ENCODE results near the gene ERMP1. TPM values are rescaled to one million over a fixed set of nuclear protein-coding genes. Genes with fewer than 3 reads are reported as not detected.

ERMP1 gene
- total and polyA plus RNA-seq, 10 of the 15 experiments (the other 5 are each of a cell fraction or from before 2014, with no cell fraction given): 2.4 to 42.1 (median 8.1) TPM

- H3K4me2 ChIP-seq (ENCODE audit: control insufficient read depth, insufficient read depth): no peak overlapping the region
- WGBS (ENCODE audit: insufficient coverage, insufficient replicate concordance, low lambda C conversion rate, missing lambda C conversion rate): 97% methylated on average over 2 of the region's 2 CpGs
- H3K27ac ChIP-seq (ENCODE audit: control insufficient read depth, insufficient read depth): no peak overlapping the region
- TF ChIP-seq, protein P1, sequence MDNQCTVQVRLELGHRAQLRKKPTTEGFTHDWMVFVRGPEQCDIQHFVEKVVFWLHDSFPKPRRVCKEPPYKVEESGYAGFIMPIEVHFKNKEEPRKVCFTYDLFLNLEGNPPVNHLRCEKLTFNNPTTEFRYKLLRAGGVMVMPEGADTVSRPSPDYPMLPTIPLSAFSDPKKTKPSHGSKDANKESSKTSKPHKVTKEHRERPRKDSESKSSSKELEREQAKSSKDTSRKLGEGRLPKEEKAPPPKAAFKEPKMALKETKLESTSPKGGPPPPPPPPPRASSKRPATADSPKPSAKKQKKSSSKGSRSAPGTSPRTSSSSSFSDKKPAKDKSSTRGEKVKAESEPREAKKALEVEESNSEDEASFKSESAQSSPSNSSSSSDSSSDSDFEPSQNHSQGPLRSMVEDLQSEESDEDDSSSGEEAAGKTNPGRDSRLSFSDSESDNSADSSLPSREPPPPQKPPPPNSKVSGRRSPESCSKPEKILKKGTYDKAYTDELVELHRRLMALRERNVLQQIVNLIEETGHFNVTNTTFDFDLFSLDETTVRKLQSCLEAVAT (IDR thresholded peaks at IDR 0.05): no peak
- TF ChIP-seq PRDM15 (CRISPR knock-in tag; IDR thresholded peaks at IDR 0.05): no peak
- no peak for TF ChIP-seq TBL1XR1 (IDR thresholded peaks at IDR 0.05; ENCODE audit: low read depth, low read length)
- TF ChIP-seq YY1 (IDR thresholded peaks at IDR 0.05; ENCODE audit: low read depth, low read length): no peak
- no peak for TF ChIP-seq RCOR1 (conservative IDR thresholded peaks at IDR 0.05; ENCODE audit: low read depth, low read length)
- TF ChIP-seq, protein P2, sequence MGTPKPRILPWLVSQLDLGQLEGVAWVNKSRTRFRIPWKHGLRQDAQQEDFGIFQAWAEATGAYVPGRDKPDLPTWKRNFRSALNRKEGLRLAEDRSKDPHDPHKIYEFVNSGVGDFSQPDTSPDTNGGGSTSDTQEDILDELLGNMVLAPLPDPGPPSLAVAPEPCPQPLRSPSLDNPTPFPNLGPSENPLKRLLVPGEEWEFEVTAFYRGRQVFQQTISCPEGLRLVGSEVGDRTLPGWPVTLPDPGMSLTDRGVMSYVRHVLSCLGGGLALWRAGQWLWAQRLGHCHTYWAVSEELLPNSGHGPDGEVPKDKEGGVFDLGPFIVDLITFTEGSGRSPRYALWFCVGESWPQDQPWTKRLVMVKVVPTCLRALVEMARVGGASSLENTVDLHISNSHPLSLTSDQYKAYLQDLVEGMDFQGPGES (IDR thresholded peaks at IDR 0.05): no peak
- TF ChIP-seq PKNOX1 (IDR thresholded peaks at IDR 0.05): no peak
- POLR2A ChIA-PET: interaction anchor here (0.6 kb wide), 1 partner anchor 54 kb away, joined by 3 read pairs; no protein-coding TSS in a partner anchor
- CTCF ChIA-PET: interaction anchor here (0.7 to 1.8 kb wide), 11 partner anchors 27 to 256 kb away, joined by 3 to 12 read pairs (median 5); no protein-coding TSS in a partner anchor
- peaks cover 3 to 19% of the 10 kb centered on the region in 2 experiments for H3K36me3 ChIP-seq (ENCODE audit: control insufficient read depth in 2 of 2, insufficient read depth in 2 of 2, low read length in 1 of 2)
- no peaks in the 10 kb centered on the region for H3K79me2 ChIP-seq (ENCODE audit: control insufficient read depth, insufficient read depth, low read length)
- DNase-seq (ENCODE audit: low read depth, low spot score) (no peak), ATAC-seq (no peak), FAIRE-seq (no peak)
- H4K20me1 ChIP-seq (ENCODE audit: control insufficient read depth, insufficient read depth): no peaks in the 10 kb centered on the region
- H3K4me3 ChIP-seq: no peak overlapping the region
- H2AFZ ChIP-seq (ENCODE audit: control insufficient read depth, low read depth, low read length): no peak overlapping the region
- H3K9ac ChIP-seq (ENCODE audit: control insufficient read depth, insufficient read depth, low read length): no peak overlapping the region
- intact Hi-C loops (cut with micrococcal nuclease; ENCODE audit: unreplicated experiment) (no loop called here), in situ Hi-C loops (cut with MboI) (no loop called here)
- no peaks in the 10 kb centered on the region for H3K4me1 ChIP-seq (ENCODE audit: control insufficient read depth, insufficient read depth, low read length)
- RAD21 ChIA-PET (ENCODE audit: unreplicated experiment): interaction anchor here (0.7 to 1.5 kb wide), 7 partner anchors 28 to 256 kb away, joined by 3 to 7 read pairs (median 4); no protein-coding TSS in a partner anchor
- SMC1A ChIA-PET (ENCODE audit: uncharacterized antibody, unreplicated experiment): interaction anchor here (0.6 to 1.3 kb wide), 14 partner anchors 10 to 256 kb away, joined by 3 to 8 read pairs (median 3); no protein-coding TSS in a partner anchor
- no peaks in the 10 kb centered on the region for H3K9me3 ChIP-seq (replicated peaks; ENCODE audit: control insufficient read depth, insufficient read depth, low read length)
- no TSS peak for BruUV-seq (replicated peaks)
- no peaks in the 10 kb centered on the region for H3K27me3 ChIP-seq (replicated peaks in 1 of 2; ENCODE audit: control insufficient read depth in 2 of 2, insufficient read depth in 2 of 2, low read length in 1 of 2)
Measured at GRCh38 chr9:5798581-5798980, 34.3 kb downstream of the ERMP1 start.

Data from GM12878 (cell line).